ENCODE measurements around the gene MKLN1. TPM values are rescaled to one million over a fixed set of nuclear protein-coding genes. Genes with fewer than 3 reads are reported as not detected.

Gene MKLN1
- total RNA-seq, 1 experiment from 2014 or later, result 34.3 TPM

DNA sequence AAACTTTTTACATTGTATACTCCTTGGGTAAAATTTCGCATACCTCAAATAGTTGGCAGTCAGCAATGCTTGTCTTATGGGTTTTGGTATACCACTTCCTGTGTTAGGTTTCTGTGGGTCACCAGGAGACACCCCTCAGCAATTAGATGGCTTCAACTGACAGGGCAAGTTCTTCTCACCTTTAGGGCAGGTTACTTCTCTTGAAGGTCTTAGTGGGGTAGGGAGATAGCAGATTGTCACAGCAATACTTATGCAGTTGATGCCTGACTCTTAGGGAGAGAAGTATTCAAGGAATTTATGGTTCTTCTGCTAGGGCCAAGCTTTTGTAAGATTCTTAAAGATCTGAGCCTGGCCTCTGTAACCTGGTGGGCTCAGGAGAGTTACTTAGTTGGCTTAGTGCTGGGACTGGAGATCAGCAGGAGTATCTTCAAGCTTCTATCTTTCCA lies 42.9 kb downstream of the MKLN1 start:
- Histone ChIP-seq H2BK5ac (ENCODE audit: insufficient read length, low read length) (no peak overlapping the region), H4K20me1 (ENCODE audit: control insufficient read depth, insufficient read depth, insufficient read length) (no peaks in the 10 kb centered on the region), H3K79me1 (ENCODE audit: insufficient read depth, low read depth, low read length, poor library complexity, severe bottlenecking) (no peaks in the 10 kb centered on the region), H4K5ac (ENCODE audit: insufficient read length, low read depth, low read length) (no peak overlapping the region), H3K23ac (ENCODE audit: insufficient read length, low read depth, low read length) (no peak overlapping the region), H3T11ph (ENCODE audit: low read length) (no peak overlapping the region), H2AFZ (ENCODE audit: low read length) (no peak overlapping the region), H3K27ac (ENCODE audit: insufficient read length, low read depth, low read length) (no peak overlapping the region), H2BK20ac (ENCODE audit: low read depth, low read length, poor library complexity, severe bottlenecking) (no peak overlapping the region), H3K9me3 (ENCODE audit: control insufficient read depth, low read depth, low read length) (no peaks in the 10 kb centered on the region), H3K23me2 (ENCODE audit: insufficient read length, low read depth, low read length, poor library complexity, severe bottlenecking) (no peaks in the 10 kb centered on the region), H3K14ac (ENCODE audit: insufficient read depth, low read length) (no peak overlapping the region), H3K18ac (ENCODE audit: insufficient read length, low read depth, low read length) (no peak overlapping the region), H2BK12ac (ENCODE audit: insufficient read length, low read depth, low read length) (no peak overlapping the region), H3K79me2 (ENCODE audit: insufficient read depth, low read length) (peaks cover 10% of the 10 kb centered on the region; the same call in 1 of the 2 replicates), H3K4me1 (ENCODE audit: insufficient read depth, low read length) (peaks cover 3% of the 10 kb centered on the region; the same call in 1 of the 2 replicates), H2BK15ac (ENCODE audit: low read depth, low read length) (no peak overlapping the region), H3K27me3 (ENCODE audit: insufficient read depth, low read length) (no peaks in the 10 kb centered on the region), H3K56ac (ENCODE audit: insufficient read length, low read depth, low read length) (no peak overlapping the region), H3K4me2 (ENCODE audit: insufficient read depth, insufficient read length, low read length) (no peak overlapping the region), H2AK5ac (ENCODE audit: insufficient read length, low read length) (no peak overlapping the region), H3K4ac (ENCODE audit: low read depth, low read length) (no peak overlapping the region), H4K91ac (ENCODE audit: insufficient read length, low read depth, low read length) (no peak overlapping the region), H4K8ac (replicated peaks; ENCODE audit: insufficient read length, low read depth, low read length) (no peak overlapping the region), H3K9ac (ENCODE audit: extremely low read depth, insufficient read length, low read length) (no peak overlapping the region), H2BK120ac (ENCODE audit: low read depth, low read length, poor library complexity, severe bottlenecking) (no peak overlapping the region)
- no CpG with 5 or more reads among the region's 1 CpG for WGBS (ENCODE audit: extremely low coverage, insufficient read length, low lambda C conversion rate)
- Mint-ChIP-seq H3K4me3 (no peak overlapping the region), H3K4me1 (peaks cover 45 to 46% of the 10 kb centered on the region in 2 experiments), H3K36me3 (ENCODE audit: insufficient read depth in 1 of 3, low read depth in 3 of 3) (no peaks in the 10 kb centered on the region), H3K27me3 (ENCODE audit: low read depth) (no peaks in the 10 kb centered on the region), H3K9me3 (no peaks in the 10 kb centered on the region), H3K27ac (peak overlapping the region; percentile 44 to 89 (median 88); a peak in 5 of 7 replicates)
- TF ChIP-seq, protein P1, sequence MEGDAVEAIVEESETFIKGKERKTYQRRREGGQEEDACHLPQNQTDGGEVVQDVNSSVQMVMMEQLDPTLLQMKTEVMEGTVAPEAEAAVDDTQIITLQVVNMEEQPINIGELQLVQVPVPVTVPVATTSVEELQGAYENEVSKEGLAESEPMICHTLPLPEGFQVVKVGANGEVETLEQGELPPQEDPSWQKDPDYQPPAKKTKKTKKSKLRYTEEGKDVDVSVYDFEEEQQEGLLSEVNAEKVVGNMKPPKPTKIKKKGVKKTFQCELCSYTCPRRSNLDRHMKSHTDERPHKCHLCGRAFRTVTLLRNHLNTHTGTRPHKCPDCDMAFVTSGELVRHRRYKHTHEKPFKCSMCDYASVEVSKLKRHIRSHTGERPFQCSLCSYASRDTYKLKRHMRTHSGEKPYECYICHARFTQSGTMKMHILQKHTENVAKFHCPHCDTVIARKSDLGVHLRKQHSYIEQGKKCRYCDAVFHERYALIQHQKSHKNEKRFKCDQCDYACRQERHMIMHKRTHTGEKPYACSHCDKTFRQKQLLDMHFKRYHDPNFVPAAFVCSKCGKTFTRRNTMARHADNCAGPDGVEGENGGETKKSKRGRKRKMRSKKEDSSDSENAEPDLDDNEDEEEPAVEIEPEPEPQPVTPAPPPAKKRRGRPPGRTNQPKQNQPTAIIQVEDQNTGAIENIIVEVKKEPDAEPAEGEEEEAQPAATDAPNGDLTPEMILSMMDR (conservative IDR thresholded peaks at IDR 0.05), result no peak
- DNase-seq, result peak; percentile 28
